Spleen (tissue), 7 donors: ENCODE results near the gene TMEM86A.

ENCODE experiments used
- CTCF ChIP-seq, 11 experiments: fragments of 200-600 bp in 7 of 11; fragments of 450-650 bp in 4 of 11; sonication (generic) in 4 of 11; IDR thresholded peaks in 8 of 11; conservative IDR thresholded peaks in 3 of 11; 1 replicate in 7 of 11; 2 replicates in 4 of 11; pipeline versions ENCODE4 v1.4.0 to v1.8.0; 2016 to 2021; ENCODE audit warnings: antibody characterized with exemption in 11 of 11, inconsistent platforms in 4 of 11, mild to moderate bottlenecking in 1 of 11
- POLR2AphosphoS5 ChIP-seq, 3 donors: sonication (generic); formaldehyde crosslinking; IDR thresholded peaks; one replicate each; pipeline ENCODE4 v1.5.1; 2017; ENCODE audit warnings: antibody characterized with exemption in 3 of 3
- donor health status: DM: no; HTN: no; CAD: no; lungs with moderate emphysema.
- donor health status: DM: no; HTN: no; CAD: no.
- donor health status: DM: no; HTN: no; CAD: no.

GRCh38 chr11:18710545-18710944 lies 12.0 kb downstream of the TMEM86A start:
- TF ChIP-seq CTCF (IDR thresholded peaks at IDR 0.05 in 8 of 11, conservative IDR thresholded peaks at IDR 0.05 in 3 of 11) = no peak
- no peak for TF ChIP-seq POLR2AphosphoS5 (IDR thresholded peaks at IDR 0.05)
